GM19351 (cell line): ENCODE results near the gene PARVA.

Experiments used
- ATAC-seq: cut with Tn5 transposase; IDR thresholded peaks from one replicate; pipeline ENCODE4 v1.9.1; 2021; ENCODE audit warnings: mild to moderate bottlenecking, moderate library complexity; ENCODE audit not compliant: unreplicated experiment

Gene PARVA

GRCh38 chr11:12376259-12377081 lies 901 bp upstream of the PARVA start:
- ATAC-seq = no peak

GRCh38 chr11:12377824-12378593 lies 638 bp downstream of the PARVA start:
- ATAC-seq = no peak

GRCh38 chr11:12380565-12381325 lies 3.4 kb downstream of the PARVA start:
- ATAC-seq = no peak

GRCh38 chr11:12381875-12382274 lies 4.5 kb downstream of the PARVA start:
- no peak for ATAC-seq

GRCh38 chr11:12382451-12382850 lies 5.1 kb downstream of the PARVA start:
- no peak for ATAC-seq

GRCh38 chr11:12386309-12386708 lies 8.9 kb downstream of the PARVA start:
- no peak for ATAC-seq

DNA sequence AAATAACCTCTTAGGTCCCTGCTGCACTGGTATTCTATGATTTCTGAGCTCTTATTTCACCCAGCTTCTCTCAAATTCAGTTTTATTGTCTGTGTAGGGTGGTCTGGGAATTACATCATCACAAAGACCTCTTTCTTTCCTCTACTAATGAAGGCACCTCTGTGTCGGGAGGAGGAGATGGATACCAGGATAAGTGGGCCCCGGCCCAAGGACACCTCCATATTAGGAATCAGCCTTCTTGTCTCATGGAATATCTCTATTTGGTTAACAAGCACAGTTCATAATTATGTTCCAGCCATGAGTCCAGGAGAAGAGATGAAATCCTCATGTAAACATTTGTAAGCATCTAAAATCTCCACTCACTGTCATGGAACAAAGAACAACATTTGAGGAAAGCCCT lies 9.4 kb downstream of the PARVA start:
- no peak for ATAC-seq

DNA sequence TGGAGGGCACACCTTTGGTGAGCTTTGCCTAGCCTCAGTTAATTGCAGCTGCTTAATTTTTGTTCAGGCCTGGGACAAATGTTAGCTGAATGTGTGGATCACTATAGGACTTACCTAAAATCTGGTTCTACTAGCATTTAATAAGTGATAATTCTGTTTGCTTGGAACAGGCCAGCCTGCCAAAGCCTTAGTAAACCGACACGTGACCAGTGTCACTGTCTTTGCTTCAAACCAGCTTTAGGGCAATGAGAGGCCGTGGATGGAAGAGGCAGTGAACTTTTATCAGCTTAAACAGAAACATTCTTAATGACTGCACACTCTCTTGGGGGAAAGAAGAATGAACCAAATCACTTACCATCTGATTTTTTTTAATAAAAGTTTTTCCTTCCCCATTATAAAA lies 10.8 kb downstream of the PARVA start:
- no peak for ATAC-seq

- no peak for ATAC-seq
Observed at GRCh38 chr11:12388939-12389670, 11.7 kb downstream of the PARVA start.

DNA sequence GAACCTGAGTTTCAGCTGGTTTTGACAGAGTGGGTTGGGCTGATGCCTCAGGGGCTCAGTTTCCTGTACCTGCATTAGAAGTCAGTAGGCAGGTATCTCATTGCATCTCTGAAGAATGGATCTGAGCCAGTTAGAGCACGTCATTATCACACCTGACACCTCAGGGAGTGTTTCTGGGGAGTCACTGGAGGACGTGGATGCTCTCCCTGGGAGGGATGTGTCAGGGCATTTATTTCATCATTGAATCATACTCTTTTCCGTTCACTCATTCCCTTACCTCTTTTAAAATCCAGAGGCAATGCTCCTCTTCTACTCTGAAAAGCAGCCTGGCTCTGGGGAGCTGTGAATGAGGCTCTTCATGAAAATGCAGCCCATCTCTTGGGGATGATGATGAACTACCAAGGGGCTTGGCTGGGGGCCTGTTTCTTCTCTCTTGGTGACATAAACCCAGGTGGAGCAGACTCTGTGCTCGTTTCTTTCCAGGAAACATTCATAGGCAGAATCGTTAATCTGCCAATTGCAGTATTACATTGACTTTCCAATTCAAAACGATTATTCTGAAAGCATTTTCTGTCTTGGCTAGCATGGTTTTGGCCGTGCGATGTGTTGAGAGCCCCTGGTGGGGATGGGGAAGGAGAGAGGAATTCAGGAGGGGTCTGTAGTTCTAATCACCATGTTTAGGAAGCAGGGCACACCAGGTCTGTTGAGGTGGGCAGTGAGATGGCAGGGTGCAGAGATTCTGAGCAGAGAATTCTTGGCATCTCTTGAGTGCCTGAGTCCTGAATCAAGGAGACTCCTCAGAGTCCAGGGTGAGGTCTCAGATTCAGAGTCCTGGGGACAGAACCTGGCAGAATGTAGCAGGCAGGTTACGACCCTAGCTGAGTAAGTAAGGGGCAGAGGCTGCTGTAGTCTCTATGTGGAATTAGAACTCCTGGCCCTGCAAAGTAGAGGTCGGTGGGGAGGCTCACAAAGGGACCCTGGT lies 12.6 kb downstream of the PARVA start:
- ATAC-seq = no peak

GRCh38 chr11:12390687-12391110 lies 13.3 kb downstream of the PARVA start:
- ATAC-seq = no peak

- no peak for ATAC-seq
Observed at GRCh38 chr11:12392672-12393071, 15.3 kb downstream of the PARVA start.

- no peak for ATAC-seq
Observed at GRCh38 chr11:12393691-12394090, 16.3 kb downstream of the PARVA start.

DNA sequence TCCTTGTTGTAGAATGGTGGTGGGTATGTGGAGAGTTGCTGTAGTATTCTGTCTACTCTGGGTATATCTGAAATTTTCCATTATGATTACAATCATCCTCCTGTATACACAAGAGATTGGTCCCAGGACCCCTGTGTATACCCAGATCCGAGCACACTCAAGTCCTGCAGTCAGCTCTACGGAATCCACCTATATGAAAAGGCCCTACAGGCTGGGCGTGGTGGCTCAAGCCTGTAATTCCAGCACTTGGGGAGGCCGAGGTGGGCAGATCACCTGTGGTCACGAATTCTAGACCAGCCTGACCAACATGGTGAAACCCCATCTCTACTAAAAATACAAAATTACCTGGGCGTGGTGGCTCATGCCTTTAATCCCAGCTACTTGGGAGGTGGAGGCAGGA lies 17.2 kb downstream of the PARVA start:
- no peak for ATAC-seq

DNA sequence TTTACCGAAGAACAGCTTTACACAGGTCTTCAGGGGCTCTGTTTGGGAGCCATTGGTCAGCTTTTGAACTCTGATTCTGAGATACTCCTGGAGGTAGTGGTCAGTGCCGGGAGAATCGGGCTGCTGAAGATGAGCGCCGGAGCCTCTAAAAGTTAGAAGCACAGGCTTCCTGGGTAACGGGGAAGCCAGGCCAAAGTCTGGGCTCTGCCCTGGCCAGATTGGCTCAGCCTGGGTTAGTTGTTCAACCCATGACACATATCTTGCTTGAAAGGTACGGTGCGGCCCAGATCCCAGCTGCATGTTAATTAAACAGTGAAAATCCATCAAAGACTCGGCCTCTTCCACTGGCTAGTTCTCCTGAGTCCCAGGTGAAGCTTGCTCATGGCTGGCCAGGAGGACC lies 18.0 kb downstream of the PARVA start:
- ATAC-seq = no peak

- no peak for ATAC-seq
Observed at GRCh38 chr11:12397931-12398334, 20.6 kb downstream of the PARVA start.

DNA sequence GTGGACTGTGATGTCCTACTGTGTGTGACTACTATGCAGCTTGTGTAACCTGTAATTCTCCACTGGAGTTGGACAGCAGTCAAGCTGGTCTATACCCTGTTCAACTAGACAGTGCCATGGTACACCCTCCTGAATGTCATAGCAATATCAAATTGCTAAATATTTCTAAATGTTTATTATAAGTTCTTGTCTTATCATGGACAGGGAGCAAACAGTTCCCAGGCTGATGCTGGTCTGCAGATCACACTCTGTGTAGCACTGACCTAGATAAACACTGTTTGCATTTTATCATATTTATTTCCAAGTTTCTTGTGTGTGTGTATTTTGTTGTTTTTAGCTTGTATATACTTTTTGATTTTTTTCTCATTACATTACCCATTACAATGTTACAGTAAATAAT lies 22.0 kb downstream of the PARVA start:
- no peak for ATAC-seq

GRCh38 chr11:12402025-12402424 lies 24.7 kb downstream of the PARVA start:
- ATAC-seq = no peak

DNA sequence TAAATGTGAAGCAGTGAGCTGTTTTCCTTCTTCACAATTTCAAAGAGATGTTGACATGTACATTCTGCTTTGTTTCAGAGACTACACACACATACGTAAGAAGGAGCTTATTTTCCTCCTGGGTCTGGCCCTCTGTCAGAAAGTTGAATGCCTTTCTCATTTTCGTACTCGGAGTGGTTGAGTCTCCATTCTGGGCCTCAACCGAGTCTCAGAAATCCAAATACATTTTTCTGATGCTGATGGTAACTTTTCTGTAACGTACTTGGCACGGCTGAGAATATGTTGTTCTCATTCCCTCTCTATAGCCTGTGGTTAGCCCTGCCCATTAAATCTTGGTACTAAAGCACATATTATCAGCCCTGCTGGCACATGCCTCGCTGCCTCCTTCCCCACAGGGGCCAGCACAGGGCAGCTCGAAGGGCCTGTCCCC lies 25.3 kb downstream of the PARVA start:
- no peak for ATAC-seq
